SU-DHL-6 (cell line): ENCODE results near the gene LRRIQ3.
A peak's percentile ranks its signal among the peaks of the same experiment; 100 is the strongest.

Experiments
- H2AFZ ChIP-seq: fragments of 200-600 bp; sonication (generic); 2 replicates; pipeline ENCODE4 v1.6.1; 2014; ENCODE audit warnings: low read depth, mild to moderate bottlenecking, moderate library complexity, mixed read lengths, antibody characterized with exemption, low read length; ENCODE audit not compliant: severe bottlenecking
- H3F3A ChIP-seq: fragments of 200-600 bp; shearing (Covaris generic); 2 replicates; pipeline ENCODE4 v1.6.0; 2016; ENCODE audit warnings: antibody characterized with exemption, mild to moderate bottlenecking; ENCODE audit not compliant: insufficient read depth
- H3K27ac ChIP-seq: fragments of 200-600 bp; sonication (generic); 2 replicates; pipeline ENCODE4 v1.5.1; 2016; ENCODE audit warnings: low read depth, mild to moderate bottlenecking, low read length, moderate library complexity, mixed read lengths
- H3K27me3 ChIP-seq: fragments of 200-600 bp; sonication (generic), shearing (Covaris generic); 2 replicates; pipeline ENCODE4 v1.6.0; 2014; ENCODE audit warnings: mild to moderate bottlenecking, low read length
- H3K36me3 ChIP-seq: fragments of 200-600 bp; sonication (generic); 2 replicates; pipeline ENCODE4 v1.6.1; 2014; ENCODE audit warnings: mild to moderate bottlenecking, low read length, mixed read lengths
- H3K4me2 ChIP-seq: fragments of 300-600, 200-600 bp; shearing (Covaris generic), sonication (generic); 2 replicates; pipeline ENCODE4 v1.6.0; 2014; ENCODE audit warnings: low read length, low read depth, mild to moderate bottlenecking; ENCODE audit not compliant: poor library complexity, severe bottlenecking
- H3K4me3 ChIP-seq: fragments of 200-600 bp; sonication (generic); 2 replicates; pipeline ENCODE4 v1.5.1; 2014; ENCODE audit warnings: antibody characterized with exemption, low read length, mild to moderate bottlenecking, mixed read lengths; ENCODE audit not compliant: insufficient read depth, poor library complexity, severe bottlenecking
- H3K79me2 ChIP-seq: fragments of 200-600 bp; sonication (generic); 2 replicates; pipeline ENCODE4 v1.6.1; 2014; ENCODE audit warnings: mild to moderate bottlenecking, low read length, moderate library complexity; ENCODE audit not compliant: insufficient read depth
- H3K9ac ChIP-seq: fragments of 200-600 bp; sonication (generic); 2 replicates; pipeline ENCODE4 v1.7.0; 2014; ENCODE audit warnings: mild to moderate bottlenecking, low read length
- H3K9me2 ChIP-seq: fragments of 200-600 bp; sonication (generic); replicated peaks from 2 replicates; pipeline ENCODE4 v1.6.1; 2014; ENCODE audit warnings: low read length; ENCODE audit not compliant: insufficient read depth
- H3K9me3 ChIP-seq: fragments of 200-600 bp; sonication (generic); 2 replicates; pipeline ENCODE4 v1.6.1; 2014; ENCODE audit warnings: low read length, mixed read lengths; ENCODE audit not compliant: insufficient read depth
- H4K20me1 ChIP-seq: fragments of 200-600 bp; sonication (generic); 2 replicates; pipeline ENCODE4 v1.6.1; 2014; ENCODE audit warnings: low read depth, mild to moderate bottlenecking, antibody characterized with exemption, low read length, moderate library complexity, mixed read lengths
- CTCF ChIP-seq: fragments of 200-600 bp; sonication (generic); IDR thresholded peaks from one replicate; pipeline ENCODE4 v1.5.1; 2017; ENCODE audit warnings: antibody characterized with exemption, mild to moderate bottlenecking, low read length, moderate library complexity; ENCODE audit not compliant: insufficient read depth, poor library complexity, severe bottlenecking
- EZH2phosphoT487 ChIP-seq: fragments of 200-600 bp; sonication (generic), shearing (Covaris generic); conservative IDR thresholded peaks from 2 replicates; pipeline ENCODE4 v1.6.1; 2018; ENCODE audit warnings: mild to moderate bottlenecking, antibody characterized with exemption, low read length, moderate library complexity, mixed read lengths

The LRRIQ3 gene

GRCh38 chr1:74199504-74199903 is 1.5 kb upstream of the LRRIQ3 start:
- Histone ChIP-seq H3K9me3 (no peaks in the 10 kb centered on the region), H2AFZ (peak overlapping the region; percentile 76), H3K79me2 (no peaks in the 10 kb centered on the region), H3K27me3 (no peaks in the 10 kb centered on the region), H3K4me2 (peak overlapping the region; percentile 78), H3K36me3 (no peaks in the 10 kb centered on the region), H4K20me1 (no peaks in the 10 kb centered on the region), H3K27ac (no peak overlapping the region), H3K9me2 (no peaks in the 10 kb centered on the region), H3K4me3 (peak overlapping the region; percentile 73), H3K9ac (no peak overlapping the region; the same call in 1 of the 2 replicates), H3F3A (no peaks in the 10 kb centered on the region; the same call in 1 of the 2 replicates)
- no peak for TF ChIP-seq CTCF
- no peak for TF ChIP-seq EZH2phosphoT487

- Histone ChIP-seq H3K4me2 (peak overlapping the region; percentile 67), H3K9ac (peak overlapping the region; percentile 65), H3K27ac (no peak overlapping the region), H3K79me2 (no peaks in the 10 kb centered on the region), H3K27me3 (no peaks in the 10 kb centered on the region), H2AFZ (no peak overlapping the region), H3K9me2 (no peaks in the 10 kb centered on the region), H4K20me1 (no peaks in the 10 kb centered on the region), H3K36me3 (no peaks in the 10 kb centered on the region), H3F3A (no peaks in the 10 kb centered on the region; the same call in 1 of the 2 replicates), H3K4me3 (peak overlapping the region; percentile 73), H3K9me3 (no peaks in the 10 kb centered on the region)
- TF ChIP-seq EZH2phosphoT487 (no peak), CTCF (no peak)
Observed at GRCh38 chr1:74197255-74197654, 721 bp downstream of the LRRIQ3 start.

GRCh38 chr1:74195339-74195738 is 2.6 kb downstream of the LRRIQ3 start:
- H2AFZ ChIP-seq, result no peak overlapping the region

More at GRCh38 chr1:74195339-74195738, 2.6 kb downstream of the LRRIQ3 start:
- no peaks in the 10 kb centered on the region for H3K9me3 ChIP-seq
- H3K4me2 ChIP-seq, result no peak overlapping the region
- TF ChIP-seq EZH2phosphoT487 (no peak), CTCF (no peak)
- H3K27ac ChIP-seq, result no peak overlapping the region
- no peaks in the 10 kb centered on the region for H4K20me1 ChIP-seq
- no peaks in the 10 kb centered on the region for H3K27me3 ChIP-seq
- H3K4me3 ChIP-seq, result no peak overlapping the region
- H3K79me2 ChIP-seq, result no peaks in the 10 kb centered on the region
- H3K9ac ChIP-seq, result no peak overlapping the region
- no peaks in the 10 kb centered on the region for H3K36me3 ChIP-seq
- H3K9me2 ChIP-seq, result no peaks in the 10 kb centered on the region
- H3F3A ChIP-seq, result no peaks in the 10 kb centered on the region; the same call in 1 of the 2 replicates
